Vagina (tissue), 2 donors: ENCODE measurements around the gene STARD10.
A peak's percentile ranks its signal among the peaks of the same experiment; 100 is the strongest.

Source experiments
- CTCF ChIP-seq, 3 experiments: fragments of 450-650 bp in 2 of 3; fragments of 200-600 bp in 1 of 3; sonication (generic) in 1 of 3; IDR thresholded peaks; one replicate each; pipeline ENCODE4 v1.5.1; 2017 to 2019; ENCODE audit warnings: antibody characterized with exemption in 3 of 3, mild to moderate bottlenecking in 2 of 3, moderate library complexity in 2 of 3
- POLR2A ChIP-seq, 2 donors: fragments of 450-650 bp; IDR thresholded peaks; one replicate each; pipeline ENCODE4 v1.6.1; 2017; ENCODE audit warnings: antibody characterized with exemption in 2 of 2, mild to moderate bottlenecking in 2 of 2, moderate library complexity in 2 of 2
- POLR2AphosphoS5 ChIP-seq, 2 donors: sonication (generic); formaldehyde crosslinking; IDR thresholded peaks; one replicate each; pipeline ENCODE4 v1.9.0; 2017; ENCODE audit warnings: antibody characterized with exemption in 2 of 2, mild to moderate bottlenecking in 2 of 2, low read depth in 1 of 2; ENCODE audit not compliant: insufficient read depth in 1 of 2

DNA sequence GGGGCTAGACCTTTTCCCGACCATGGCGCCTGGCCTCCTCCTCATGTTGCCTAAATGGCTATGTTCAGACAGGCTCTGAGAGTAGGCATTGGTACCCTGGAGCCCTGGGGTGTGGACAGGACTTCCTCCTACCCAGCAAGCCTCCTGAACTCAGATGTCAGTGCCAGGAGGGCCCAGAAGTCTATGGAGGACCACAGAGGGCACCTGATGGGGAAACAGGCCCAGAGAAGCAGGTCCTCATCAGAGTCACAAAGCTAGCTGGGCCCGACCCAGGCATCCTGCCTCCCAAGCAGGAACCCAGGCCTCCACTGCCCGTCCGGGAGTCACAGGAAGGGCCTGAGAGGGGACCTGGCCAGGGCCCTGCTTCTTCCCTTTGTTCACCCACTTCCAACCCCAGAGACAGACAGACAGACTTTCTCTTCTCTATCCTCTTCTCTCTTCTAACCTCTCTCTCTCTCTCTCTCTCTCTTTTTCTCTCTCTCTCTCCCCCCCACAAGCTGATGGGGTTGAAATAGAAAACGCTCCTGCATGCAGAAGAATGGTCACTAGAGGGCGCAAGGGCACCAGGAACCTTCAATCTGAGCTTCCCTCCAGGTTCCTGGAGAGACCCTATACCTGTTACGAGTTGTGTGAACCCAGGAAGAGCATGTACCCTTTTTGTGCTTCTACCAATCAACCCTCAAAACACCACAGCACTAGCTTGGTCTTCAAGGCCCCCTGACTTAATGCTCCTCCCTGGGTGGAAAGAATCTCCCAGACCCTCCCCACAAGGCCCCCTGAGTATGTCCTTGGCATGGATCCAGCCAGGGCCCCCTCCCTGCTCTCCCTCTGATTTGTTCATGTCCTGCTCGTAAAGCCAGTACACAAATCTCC, 68.8 kb downstream of the STARD10 start:
- TF ChIP-seq CTCF (IDR thresholded peaks at IDR 0.05) (peak; percentile 71 to 88 (median 88)), POLR2A (IDR thresholded peaks at IDR 0.05) (no peak), POLR2AphosphoS5 (IDR thresholded peaks at IDR 0.05; ENCODE audit: insufficient read depth in 1 of 2, low read depth in 1 of 2) (no peak)
